LNCaP clone FGC (cell line): Measurements from ENCODE around the gene PCCB.

Experiments used
- DNase-seq: peaks from one replicate; pipeline ENCODE4 v3.0.0-alpha.2; 2011; ENCODE audit warnings: low read depth
- H3K4me3 ChIP-seq: 2 replicates; pipeline ENCODE4 v1.5.1; 2011; ENCODE audit warnings: mild to moderate bottlenecking, low read depth, low read length, control low read depth
- CTCF ChIP-seq: IDR thresholded peaks from 2 replicates; pipeline ENCODE4 v1.5.1; 2012; ENCODE audit warnings: mild to moderate bottlenecking; ENCODE audit not compliant: control insufficient read depth, insufficient read depth; ENCODE audit errors: extremely low read depth

Gene PCCB

GRCh38 chr3:136377508-136377907 lies 127.4 kb downstream of the PCCB start:
- no peak overlapping the region for H3K4me3 ChIP-seq
- DNase-seq: no peak
- no peak for TF ChIP-seq CTCF

GRCh38 chr3:136378011-136378410 lies 127.9 kb downstream of the PCCB start:
- TF ChIP-seq CTCF: no peak
- DNase-seq: no peak
- no peak overlapping the region for H3K4me3 ChIP-seq
